Lower lobe of right lung (tissue), 2 donors: ENCODE data around the gene NPW. TPM values are rescaled to one million over a fixed set of nuclear protein-coding genes. Genes with fewer than 3 reads are reported as not detected.
"Not testable (repeated sequence)": the region's sequence is repeated elsewhere in the genome, so short reads cannot be mapped to it uniquely, and the experiment has no call there.

ENCODE experiments used
- ATAC-seq, 2 donors: fragments of 200-7000 bp; cut with Tn5 transposase; one replicate each; pipeline ENCODE4 v1.9.1; 2020 to 2022; ENCODE audit warnings: mild to moderate bottlenecking in 2 of 2, moderate library complexity in 2 of 2
- DNase-seq: peaks from one replicate; pipeline ENCODE4 v3.0.0-alpha.2; 2020
- H3K27ac ChIP-seq: fragments of 200-600 bp; one replicate; pipeline ENCODE4 v1.8.0; 2022
- H3K27me3 ChIP-seq: fragments of 200-600 bp; one replicate; pipeline ENCODE4 v1.8.0; 2022; ENCODE audit warnings: low read depth
- H3K36me3 ChIP-seq: fragments of 200-600 bp; one replicate; pipeline ENCODE4 v1.8.0; 2022; ENCODE audit warnings: mild to moderate bottlenecking
- H3K4me1 ChIP-seq: fragments of 200-600 bp; one replicate; pipeline ENCODE4 v1.8.0; 2022
- H3K4me3 ChIP-seq: fragments of 200-600 bp; one replicate; pipeline ENCODE4 v1.8.0; 2022; ENCODE audit warnings: mild to moderate bottlenecking
- H3K9me3 ChIP-seq: fragments of 200-600 bp; one replicate; pipeline ENCODE4 v1.8.0; 2022
- intact Hi-C: fragments of 100-400 bp; cut with DNase I; formaldehyde crosslinking; loops from one replicate; pipeline ENCODE4 v1.11.0; 2022
- total RNA-seq: library from RNA; stranded (reverse); fragmentation: NEBNext Ultra II Directional; extraction: Animal tissue kit (Norgen Biotek cat#: 25700); gene quantifications from one replicate; pipeline ENCODE4 v1.2.1, GENCODE V29; 2021
- TF ChIP-seq, protein P1 (sequence below): fragments of 200-600 bp; IDR thresholded peaks from one replicate; pipeline ENCODE4 v1.8.0; 2022; ENCODE audit warnings: antibody characterized with exemption, mild to moderate bottlenecking
- donor health status: DM: no; HTN: yes; CAD: no; lungs with severe emphysema.

NPW gene
- total RNA-seq, 1 donor from 2014 or later: not detected

DNA sequence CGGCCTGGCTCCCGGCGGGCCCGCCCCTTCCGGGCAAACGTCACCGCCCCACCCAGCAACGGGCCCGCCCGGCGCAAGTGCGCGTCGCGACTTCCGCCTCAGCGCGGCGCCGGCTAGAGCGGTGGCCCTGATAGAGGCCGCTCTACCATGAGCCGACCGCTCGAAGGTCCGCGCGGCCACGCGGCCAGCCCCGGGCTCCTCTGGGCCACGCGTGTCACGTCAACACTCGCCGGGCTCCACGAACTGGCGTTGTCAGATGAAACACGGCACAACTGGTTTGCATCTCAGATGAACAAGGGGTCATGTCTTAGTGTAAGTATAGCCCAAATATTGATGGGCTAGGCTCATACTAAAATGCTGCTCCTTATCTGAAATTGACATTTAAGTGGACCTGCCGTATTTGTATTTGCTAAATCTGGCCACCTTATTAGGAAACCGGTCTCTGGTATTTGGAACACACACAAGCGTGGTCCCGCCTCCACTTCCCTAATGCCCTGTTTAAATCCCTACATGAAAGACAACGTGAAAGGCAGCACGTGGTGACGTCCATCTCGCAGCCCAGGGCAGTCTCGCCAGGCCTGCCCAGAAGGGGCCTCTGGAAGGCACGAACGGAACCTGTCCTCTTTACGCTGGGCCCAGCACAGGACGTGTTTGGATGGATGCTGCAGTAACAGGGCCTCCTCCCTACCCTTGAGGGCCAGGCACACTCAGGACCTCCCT, 9.6 kb upstream of the NPW start, which contains the start of gene ZNF598:
TSS of gene ZNF598 (minus strand) at position 31 of the 720 bp plus-strand sequence.
- peaks cover 46% of the 10 kb centered on the region for H3K4me1 ChIP-seq
- TF ChIP-seq, protein P1, sequence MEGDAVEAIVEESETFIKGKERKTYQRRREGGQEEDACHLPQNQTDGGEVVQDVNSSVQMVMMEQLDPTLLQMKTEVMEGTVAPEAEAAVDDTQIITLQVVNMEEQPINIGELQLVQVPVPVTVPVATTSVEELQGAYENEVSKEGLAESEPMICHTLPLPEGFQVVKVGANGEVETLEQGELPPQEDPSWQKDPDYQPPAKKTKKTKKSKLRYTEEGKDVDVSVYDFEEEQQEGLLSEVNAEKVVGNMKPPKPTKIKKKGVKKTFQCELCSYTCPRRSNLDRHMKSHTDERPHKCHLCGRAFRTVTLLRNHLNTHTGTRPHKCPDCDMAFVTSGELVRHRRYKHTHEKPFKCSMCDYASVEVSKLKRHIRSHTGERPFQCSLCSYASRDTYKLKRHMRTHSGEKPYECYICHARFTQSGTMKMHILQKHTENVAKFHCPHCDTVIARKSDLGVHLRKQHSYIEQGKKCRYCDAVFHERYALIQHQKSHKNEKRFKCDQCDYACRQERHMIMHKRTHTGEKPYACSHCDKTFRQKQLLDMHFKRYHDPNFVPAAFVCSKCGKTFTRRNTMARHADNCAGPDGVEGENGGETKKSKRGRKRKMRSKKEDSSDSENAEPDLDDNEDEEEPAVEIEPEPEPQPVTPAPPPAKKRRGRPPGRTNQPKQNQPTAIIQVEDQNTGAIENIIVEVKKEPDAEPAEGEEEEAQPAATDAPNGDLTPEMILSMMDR: no peak

DNA sequence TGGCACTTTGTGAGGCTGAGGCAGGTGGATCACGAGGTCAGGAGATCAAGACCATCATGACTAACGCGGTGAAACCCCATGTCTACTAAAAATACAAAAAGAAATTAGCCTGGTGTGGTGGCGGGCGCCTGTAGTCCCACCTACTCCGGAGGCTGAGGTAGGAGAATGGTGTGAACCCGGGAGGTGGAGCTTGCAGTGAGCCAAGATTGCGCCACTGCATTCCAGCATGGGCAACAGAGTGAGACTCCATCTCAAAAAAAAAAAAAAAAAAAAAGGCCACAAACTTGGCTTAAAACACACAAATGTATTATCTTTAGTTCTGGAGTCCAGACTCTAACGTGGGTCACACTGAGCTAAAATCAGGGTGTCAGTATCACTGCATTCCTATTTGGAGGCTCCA, 7.9 kb upstream of the NPW start:
- DNase-seq, H3K4me3 ChIP-seq, intact Hi-C loops: not testable (repeated sequence)

More for the DNA sequence above, 9.6 kb upstream of the NPW start, which contains the start of gene ZNF598:
- Histone ChIP-seq H3K27me3 (no peaks in the 10 kb centered on the region), H3K9me3 (no peaks in the 10 kb centered on the region), H3K27ac (peak within 1 kb of the TSS; percentile 95), H3K36me3 (no peaks in the 10 kb centered on the region), H3K4me3 (peak within 1 kb of the TSS; percentile 93)
- ATAC-seq (peak; percentile 96 to 97), DNase-seq (peak; percentile 88)
- intact Hi-C loops: no loop called here

DNA sequence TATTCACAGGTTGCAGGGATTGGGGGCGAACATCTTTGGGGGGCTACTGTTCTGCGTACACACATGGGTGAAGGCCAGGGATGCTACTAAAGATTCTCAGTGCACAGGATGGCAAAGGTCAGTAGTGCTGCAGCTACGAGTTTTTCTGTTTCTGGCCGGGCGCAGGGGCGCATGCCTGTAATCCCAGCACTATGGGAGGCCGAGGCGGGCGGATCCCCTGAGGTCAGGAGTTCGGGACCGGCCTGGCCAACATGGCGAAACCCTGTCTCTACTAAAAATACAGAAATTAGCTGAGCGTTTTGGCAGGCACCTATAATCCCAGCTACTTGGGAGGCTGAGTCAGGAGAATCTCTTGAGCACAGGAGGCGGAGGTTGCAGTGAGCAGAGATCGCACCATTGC, 6.1 kb upstream of the NPW start:
- Histone ChIP-seq H3K4me1 (peaks cover 11% of the 10 kb centered on the region), H3K9me3 (no peaks in the 10 kb centered on the region), H3K27me3 (peaks cover 15% of the 10 kb centered on the region), H3K4me3 (no peak overlapping the region), H3K36me3 (no peaks in the 10 kb centered on the region), H3K27ac (no peak overlapping the region)
- intact Hi-C loops: no loop called here
- TF ChIP-seq, protein P1: no peak
- DNase-seq: no peak
- no peak for ATAC-seq

More for the DNA sequence above, 7.9 kb upstream of the NPW start:
- H3K27me3 ChIP-seq, H3K9me3 ChIP-seq, H3K27ac ChIP-seq, ATAC-seq, H3K36me3 ChIP-seq: not testable (repeated sequence)
- H3K4me1 ChIP-seq: peaks cover 29% of the 10 kb centered on the region

DNA sequence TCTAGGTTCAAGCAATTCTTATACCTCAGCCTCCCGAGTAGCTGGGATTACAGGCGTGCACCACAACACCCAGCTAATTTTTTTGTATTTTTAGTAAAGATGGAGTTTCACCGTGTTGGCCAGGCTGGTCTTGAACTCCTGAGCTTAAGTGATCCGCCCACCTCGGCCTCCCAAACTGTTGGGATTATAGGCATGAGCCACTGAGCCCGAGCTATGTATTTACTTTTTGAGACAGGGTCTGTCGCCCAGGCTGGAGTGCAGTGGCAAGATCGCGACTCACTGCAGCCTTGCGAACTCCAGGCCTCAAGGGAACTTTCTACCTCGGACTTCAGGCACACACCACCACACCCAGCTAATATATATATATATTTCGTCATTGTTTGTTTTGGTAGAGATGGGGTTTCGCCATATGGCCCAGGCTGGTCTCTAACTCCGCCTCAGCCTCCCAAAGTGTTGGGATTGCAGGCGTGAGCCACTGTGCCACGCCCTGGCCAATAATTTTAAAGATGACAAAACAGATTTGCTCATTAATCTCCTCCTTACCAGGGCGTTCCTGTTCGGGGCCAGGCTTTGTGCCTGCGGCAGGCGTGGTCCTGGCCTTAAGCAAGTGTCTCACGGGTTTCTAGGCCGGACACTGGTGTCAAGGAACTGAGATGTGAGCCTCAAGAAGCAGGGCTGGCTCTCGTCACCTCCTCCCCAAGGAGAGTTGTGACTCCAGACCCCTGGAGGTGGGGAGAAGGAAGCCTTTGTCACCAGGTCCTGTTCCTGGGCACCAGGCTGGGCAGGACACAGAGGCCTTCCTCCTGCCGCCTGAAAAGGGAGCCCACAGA, 4.3 kb upstream of the NPW start:
- Histone ChIP-seq H3K27ac (no peak overlapping the region), H3K27me3 (peaks cover 33% of the 10 kb centered on the region), H3K4me3 (no peak overlapping the region), H3K4me1 (peaks cover 14% of the 10 kb centered on the region), H3K36me3 (no peaks in the 10 kb centered on the region), H3K9me3 (no peaks in the 10 kb centered on the region)
- peak; percentile 60 for DNase-seq
- TF ChIP-seq, protein P1: no peak
- intact Hi-C loops: no loop called here
- ATAC-seq: peak; percentile 49 to 85

DNA sequence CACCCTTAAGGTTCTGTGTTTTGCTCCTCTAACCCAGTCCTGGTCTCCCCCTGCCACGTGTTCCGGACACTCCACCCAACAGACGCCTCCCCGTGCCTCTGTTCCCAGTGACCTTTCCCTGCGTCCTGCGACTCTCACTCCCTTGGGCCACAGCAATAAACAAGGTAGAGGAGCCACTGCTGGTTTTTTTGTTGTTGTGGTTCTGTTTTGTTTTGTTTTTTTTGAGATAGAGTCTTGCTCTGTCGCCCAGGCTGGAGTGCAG, 3.7 kb upstream of the NPW start:
- no peak overlapping the region for H3K4me3 ChIP-seq
- TF ChIP-seq, protein P1: no peak
- intact Hi-C loops: no loop called here
- no peaks in the 10 kb centered on the region for H3K9me3 ChIP-seq
- ATAC-seq: peak in 1 of 2 donors; percentile 40
- peaks cover 12% of the 10 kb centered on the region for H3K4me1 ChIP-seq
- DNase-seq: no peak
- no peak overlapping the region for H3K27ac ChIP-seq
- no peaks in the 10 kb centered on the region for H3K36me3 ChIP-seq
- H3K27me3 ChIP-seq: peaks cover 39% of the 10 kb centered on the region
